ENCODE measurements around the gene BFAR. TPM values are rescaled to one million over a fixed set of nuclear protein-coding genes. Genes with fewer than 3 reads are reported as not detected.

The BFAR gene
- total RNA-seq = 54.6 TPM

GRCh38 chr16:14632693-14633569, at the start of gene BFAR:
BFAR (plus strand) TSS chr16:14632951; CDS start chr16:14644347, 11,396 bp downstream.

DNA sequence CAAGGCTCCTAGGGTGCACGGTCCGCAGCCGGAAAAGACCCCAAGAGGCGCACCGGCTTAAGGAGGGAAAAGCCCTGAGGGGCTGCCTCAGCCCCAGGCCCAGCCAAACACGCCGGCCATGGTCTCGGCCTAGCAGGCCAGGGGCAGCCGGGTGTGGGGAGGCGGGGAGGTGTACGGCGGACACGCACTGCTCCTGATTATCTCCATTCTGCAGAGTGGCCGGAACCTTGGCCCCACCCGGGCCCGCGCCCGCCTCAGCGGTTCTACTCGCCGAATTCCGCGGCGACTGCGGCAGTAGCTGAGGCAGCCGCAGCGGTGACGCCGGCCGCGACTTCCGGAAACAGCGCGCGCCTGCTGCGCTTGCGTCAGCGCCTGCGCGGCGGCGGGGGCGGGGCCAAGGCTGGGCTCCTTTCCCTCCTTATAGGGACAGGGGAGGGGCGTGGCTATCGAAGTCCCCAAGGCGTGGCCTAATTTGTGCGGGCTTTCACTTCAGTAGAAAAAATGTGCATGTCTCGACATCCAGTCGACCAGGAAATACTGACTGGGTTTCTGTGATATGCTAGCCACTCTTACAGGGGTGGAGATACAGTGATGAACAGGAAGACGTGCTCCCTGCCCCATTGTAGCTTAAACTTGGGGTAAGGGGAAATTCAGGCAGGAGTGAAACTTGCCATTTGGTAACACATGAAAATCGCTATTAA, 2.7 kb upstream of the BFAR start, which contains the start of gene PARN:
TSS of gene PARN (minus strand) at position 342 of the 701 bp plus-strand sequence. CDS start at position 207, 135 bp downstream.

GRCh38 chr16:14694129-14694528, 61.4 kb downstream of the BFAR start, which contains the start of gene PLA2G10:
PLA2G10 (minus strand) TSS chr16:14694308; CDS start chr16:14694229, 79 bp downstream.

GRCh38 chr16:14703156-14704011, 70.6 kb downstream of the BFAR start, which contains the start of gene NPIPA3:
NPIPA3 (plus strand) TSS chr16:14703411; CDS start chr16:14708944, 5,533 bp downstream.

Small RNA genes within 50 kb of the gene (small RNA-seq; reads per million reads assigned to genes)
- gene RN7SL274P (ENCODE audit: low replicate concordance) = not detected
- gene RNU7-125P (ENCODE audit: low replicate concordance) = not detected

Other genes with a start within 250 kb of the BFAR start
- gene PARN, start 2.7 kb upstream of the BFAR start, total RNA-seq = 47.5 TPM
- not detected for gene PLA2G10, start 61.4 kb downstream of the BFAR start, total RNA-seq
- gene NPIPA3, start 70.5 kb downstream of the BFAR start, total RNA-seq = 1.1 TPM
- not detected for gene NPIPA2, start 109.6 kb downstream of the BFAR start, total RNA-seq
- gene NOMO1, start 200.8 kb downstream of the BFAR start, total RNA-seq = 63.9 TPM